Amniotic stem cell (primary cell): ENCODE results near the gene HSPA9.

Experiments used
- DNase-seq: peaks from one replicate; lab custom pipeline; 2025; lab: John Stamatoyannopoulos, UW

Gene HSPA9

DNA sequence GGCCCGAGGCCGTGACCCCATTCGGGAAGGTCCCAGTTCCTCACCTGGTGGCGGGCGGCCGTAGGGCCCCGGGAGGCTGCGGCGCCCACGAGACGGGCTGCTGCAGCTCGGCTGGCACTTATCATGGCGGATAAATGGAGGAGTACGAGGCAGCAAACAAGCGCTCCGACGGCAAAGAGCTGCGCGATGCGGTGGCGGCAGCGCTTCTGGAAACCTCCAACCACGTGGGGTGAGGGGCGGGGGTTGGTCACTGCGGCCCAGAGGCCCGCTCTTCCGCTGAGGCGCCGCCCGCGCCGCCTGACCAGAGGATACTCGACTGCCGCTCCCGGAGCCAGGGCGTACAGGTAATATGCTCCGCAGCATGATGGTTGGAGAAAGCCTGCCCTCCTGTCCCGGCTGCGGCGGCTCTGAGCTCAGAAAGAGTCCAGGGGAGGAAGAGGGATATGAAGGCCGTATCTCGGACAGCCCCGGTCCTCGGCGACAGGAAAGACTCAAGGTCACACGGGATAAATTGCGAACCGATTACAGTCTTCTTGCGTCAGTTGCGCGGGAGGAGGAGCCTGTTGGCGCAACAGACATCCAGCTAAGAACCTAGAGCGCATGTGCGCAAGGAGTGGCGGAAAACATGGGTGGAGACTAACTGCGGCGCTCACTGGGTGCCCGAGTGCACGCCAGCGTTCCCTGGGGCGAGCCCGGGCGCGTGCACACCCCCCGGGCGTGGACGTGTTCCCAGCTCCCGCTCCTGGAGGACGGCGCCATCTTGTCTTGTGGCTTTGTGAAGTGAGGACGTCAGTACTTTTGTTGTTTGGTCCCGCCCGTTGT, at the start of gene HSPA9:
HSPA9 (minus strand) TSS at position 208 of the 822 bp plus-strand sequence; CDS start at position 125, 83 bp downstream.
- peak; percentile 96 for DNase-seq

DNA sequence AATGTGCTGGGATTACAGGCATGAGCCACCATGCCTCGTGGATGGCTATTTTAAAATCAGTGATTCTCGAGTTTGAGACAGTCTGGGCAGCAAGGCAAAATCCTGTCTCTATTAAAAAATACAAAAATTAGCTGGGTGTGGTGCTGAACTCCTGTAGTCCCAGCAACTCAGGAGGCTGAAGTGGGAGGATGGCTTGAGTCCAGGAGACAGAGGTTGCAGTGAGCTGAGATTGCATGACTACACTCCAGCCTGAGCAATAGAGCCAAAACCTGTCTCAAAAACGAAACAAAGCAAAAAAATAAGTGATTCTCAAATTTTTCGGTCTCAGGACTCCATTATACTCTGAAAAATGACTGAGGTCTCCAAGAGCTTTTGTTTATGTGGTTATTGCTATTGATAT, 47.9 kb upstream of the HSPA9 start:
- no peak for DNase-seq

DNA sequence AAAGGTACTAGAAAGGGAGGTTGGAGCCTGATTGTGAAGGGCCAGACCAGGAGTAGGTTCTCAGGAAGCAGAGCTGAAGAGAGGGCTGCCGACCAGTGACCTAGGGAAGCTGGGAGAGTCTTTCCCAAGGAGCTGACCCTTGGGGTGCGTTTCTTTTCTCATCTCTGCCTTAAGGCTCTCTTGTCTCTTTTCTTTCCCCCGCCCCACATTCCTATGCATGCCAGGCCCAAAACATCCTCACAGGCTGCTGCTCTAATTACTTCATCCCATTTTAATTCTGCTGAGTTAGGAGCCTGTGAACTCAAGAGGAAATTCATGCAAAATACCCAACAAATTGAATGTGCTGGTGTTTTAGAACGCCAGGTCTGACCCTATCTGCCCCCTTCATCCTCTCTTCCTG, 46.9 kb upstream of the HSPA9 start:
- DNase-seq: no peak

DNA sequence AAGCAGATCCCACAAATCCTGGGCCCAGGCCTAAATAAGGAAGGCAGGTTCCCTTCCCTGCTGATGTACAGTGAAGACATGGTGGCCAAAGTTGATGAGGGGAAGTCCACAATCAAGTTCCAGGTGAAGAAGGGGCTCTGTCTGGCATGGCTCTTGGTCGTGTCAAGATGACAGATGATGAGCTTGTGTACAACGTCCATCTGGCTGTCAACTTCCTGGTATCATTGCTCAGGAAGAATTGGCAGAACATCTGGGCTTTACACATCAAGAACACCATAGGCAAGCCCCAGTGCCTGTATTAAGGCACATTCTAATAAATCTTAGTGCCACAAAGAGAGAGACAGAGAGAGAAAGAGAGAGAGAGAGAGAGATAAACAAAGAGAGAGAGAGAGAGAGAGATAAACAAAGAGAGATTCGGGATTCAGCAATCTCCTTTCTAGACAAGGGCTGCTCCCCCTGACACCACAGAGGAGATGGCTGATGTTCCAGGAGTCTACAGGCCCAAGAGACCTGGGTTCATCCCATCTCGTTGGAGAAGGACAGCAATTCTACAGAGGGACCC, 45.5 kb upstream of the HSPA9 start:
- no peak for DNase-seq

DNA sequence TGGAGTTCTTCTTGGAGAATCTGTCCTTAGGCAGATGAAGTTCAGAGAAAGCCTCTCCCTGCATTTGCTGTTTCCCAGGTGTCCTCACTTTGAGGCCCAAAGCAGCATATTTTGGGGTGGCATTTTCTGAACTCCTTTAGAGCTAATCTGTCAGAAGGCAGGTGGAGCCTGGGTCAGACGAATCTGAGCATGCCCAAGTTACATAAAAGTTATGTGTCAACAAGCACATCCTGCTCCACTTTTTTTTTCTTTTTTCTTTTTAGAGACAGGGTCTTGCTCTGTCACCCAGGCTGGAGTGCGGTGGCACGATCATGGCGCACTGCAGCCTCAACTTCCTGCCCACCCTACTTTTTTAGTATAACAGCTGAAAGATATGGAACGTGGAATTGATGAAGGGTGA, 41.3 kb upstream of the HSPA9 start:
- DNase-seq: no peak

DNA sequence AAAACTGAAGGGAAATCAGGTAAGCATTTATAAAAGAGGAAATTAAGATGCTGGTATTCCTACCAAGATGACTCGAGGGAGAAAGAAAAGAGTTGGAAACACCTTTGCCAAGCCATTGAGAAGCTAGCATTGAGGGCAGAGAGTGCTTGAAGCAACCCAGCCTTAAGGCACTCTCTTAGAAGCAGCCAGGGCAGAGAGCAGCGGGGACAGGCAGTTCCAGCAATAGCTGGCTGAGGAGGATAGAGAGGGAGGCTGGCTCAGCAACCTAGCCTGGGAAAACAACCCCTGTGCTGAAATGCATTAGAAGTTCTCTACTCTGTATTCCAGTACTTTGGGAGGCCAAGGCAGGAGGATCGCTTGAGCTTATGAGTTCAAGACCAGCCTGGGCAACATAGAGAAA, 40.3 kb upstream of the HSPA9 start:
- DNase-seq: no peak

DNA sequence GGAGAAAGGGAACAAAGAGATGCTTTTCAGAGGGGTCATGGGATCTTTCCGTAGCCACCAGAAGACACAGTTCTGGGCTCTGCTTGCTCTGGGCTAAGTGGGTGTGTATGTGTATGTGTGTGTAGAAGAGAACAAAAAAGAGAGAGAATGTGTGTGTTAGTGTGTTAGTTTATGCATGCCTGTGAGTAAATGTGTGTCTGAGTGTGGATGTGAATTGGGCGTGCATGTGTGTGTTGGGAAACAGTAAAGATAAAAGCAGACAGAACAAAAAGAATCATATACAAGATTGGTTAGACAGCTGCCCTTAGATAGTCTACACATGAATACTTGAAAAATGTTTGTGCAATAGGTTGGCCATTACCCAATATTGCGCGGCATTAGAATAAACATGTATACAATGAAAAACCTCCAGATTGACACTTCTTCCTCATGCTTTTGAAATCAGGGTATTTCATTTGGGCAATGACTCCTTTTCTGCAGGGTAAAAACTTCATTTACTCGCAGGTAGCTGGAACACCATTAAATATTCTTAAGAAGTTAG, 36.5 kb upstream of the HSPA9 start:
- DNase-seq: no peak

DNA sequence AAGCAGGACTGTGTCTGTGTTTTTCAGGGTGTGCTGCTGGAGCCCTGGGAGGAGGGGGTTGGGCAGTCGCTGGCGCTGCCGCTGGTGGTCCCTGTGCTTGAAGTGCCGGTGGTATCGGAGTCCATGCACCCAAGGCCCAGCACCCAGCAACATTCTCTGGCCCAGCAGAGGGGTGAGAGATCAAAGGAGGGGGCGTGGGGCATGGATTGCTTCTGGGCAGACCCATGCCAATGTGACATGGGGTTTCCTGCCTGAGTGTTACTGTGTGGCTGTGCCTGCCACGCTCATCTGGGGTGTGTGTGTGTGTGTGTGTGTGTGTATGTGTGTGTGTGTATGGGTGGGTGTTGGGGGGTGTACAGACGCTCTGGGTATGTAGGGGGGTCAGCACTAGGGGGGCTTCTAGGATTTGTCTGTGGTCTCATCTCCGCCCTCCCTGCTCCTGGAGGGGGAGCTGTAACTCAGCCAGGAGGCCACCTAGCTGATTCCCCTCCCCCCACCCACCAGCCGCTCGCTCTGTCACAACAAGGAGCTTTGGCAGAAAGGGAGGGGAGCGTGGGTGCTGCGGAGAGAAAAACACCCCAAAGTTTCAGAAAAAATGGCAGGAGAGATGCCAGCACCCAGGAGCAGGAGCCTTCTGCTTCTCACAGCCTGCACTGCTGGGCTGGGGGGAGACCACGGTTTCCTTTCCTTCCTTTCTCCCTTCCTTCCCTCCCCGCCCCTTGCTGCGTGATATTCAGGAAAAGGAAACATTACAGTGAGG, 35.9 kb upstream of the HSPA9 start:
- DNase-seq: no peak

DNA sequence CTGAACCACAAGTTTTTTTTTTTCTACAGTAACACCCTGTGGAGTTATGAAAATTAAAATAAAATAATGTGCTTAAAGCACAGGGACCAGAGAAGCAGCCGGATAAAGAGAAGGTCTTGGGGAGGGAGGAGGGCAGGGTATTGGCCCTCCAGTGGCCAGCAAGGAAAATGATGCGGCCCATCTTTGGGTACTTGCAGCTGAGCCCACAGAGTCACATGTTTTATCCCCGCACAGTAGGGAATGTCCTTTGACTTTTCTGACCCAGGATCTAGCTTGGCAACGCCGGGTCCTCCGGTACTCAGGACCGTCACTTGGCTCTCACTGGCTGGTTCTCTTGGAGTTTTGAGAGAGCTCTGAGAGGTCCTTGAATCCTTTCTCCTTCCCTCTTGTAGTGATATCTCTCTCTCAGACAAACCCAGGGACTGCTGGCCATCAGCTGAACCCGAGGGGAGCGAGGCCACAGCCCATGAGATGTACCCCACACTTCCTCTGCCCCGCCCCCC, 35.3 kb upstream of the HSPA9 start:
- DNase-seq: no peak

DNA sequence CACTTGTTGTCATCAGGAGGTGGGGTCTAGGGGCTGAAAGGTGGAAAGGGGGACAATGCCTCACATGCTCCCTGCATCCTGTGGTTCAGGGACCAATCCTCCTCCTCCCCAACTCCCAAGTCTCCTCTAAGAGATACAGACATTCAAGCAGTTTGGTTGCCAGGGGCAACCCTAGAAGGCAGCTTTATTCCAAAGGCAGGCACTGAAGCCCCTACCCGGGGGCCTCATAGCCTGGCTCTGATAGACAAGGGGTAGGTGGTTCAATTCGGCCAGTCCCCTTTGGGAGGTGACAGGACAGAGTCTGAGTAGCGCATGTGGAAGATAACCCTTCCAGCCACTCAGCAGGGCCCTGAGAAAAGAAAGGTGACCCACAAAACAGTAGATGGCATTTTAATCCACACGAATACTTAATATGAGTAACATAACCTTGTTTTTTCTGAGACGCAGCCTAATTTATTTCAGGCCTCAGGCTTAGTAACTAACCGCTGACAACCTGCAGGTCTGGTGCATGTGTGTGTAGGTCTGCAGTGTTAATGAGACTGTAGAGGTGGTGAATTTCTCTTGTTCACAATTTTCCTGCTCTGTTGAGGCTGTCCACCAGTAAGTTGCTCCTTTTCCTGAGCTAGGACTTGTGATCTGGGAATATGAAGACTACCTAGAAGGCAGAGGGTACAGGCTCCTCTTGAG, 31.3 kb upstream of the HSPA9 start:
- no peak for DNase-seq

DNA sequence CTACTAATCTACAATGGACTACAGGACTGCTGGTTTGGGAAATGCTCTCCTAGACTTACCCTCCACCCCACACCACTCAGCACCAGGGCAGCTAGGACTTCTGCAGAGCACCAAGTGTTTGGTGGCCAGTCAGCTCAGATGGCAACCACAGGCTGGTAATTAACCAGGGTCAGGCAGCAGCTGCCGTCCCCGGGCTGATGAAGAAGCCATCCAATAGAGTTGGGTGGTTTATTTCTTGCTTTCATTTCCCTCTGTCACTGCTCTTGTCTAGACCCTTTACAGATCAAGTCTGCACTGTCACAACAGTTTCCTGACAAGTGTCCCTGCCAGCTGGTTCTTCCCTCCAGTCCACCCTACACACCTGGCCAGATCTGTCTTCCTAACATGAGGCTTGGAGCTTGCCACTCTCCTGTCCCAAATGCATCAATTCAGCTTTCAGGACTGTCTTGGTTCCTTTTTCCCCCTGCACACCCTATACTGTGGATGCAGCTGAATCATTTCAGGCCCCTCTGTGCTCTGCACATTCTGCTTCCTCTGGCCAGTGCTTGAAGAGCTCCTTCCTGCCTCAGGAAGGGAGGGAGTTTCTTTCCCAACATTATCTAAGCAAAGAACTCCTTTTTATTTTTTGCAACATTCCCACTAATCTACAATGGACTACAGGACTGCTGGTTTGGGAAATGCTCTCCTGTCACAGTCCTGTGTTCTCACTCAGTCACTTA, 30.2 kb upstream of the HSPA9 start:
- no peak for DNase-seq

DNA sequence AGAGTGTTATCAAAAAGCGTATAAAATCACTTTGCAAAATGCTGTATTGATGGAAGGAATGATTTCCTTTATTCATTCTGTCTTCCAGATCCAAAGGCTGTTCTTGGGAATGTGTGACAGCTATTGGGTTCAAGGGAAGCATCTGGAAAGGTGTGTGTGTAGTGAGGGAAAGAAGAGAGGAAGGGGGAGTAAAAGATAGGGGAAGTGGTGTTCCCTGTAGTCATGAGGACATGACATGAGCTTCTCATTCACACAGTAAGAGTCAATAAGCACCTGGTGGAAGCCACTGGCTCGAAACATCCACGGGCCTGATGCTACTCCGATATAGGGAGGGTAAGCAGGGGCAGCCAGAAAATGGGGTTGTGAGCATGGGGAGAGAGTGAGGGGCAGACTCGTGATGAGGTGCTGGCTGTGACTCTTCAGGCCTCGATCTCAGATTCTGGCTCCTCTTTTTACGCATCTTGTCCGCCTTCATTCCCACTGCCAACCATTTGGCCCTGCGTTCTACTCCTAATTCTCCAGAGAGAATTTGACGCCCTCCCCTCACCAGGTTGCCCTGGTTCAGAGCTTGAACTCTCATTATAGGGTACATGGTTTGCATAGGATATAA, 29.1 kb upstream of the HSPA9 start:
- DNase-seq: no peak

DNA sequence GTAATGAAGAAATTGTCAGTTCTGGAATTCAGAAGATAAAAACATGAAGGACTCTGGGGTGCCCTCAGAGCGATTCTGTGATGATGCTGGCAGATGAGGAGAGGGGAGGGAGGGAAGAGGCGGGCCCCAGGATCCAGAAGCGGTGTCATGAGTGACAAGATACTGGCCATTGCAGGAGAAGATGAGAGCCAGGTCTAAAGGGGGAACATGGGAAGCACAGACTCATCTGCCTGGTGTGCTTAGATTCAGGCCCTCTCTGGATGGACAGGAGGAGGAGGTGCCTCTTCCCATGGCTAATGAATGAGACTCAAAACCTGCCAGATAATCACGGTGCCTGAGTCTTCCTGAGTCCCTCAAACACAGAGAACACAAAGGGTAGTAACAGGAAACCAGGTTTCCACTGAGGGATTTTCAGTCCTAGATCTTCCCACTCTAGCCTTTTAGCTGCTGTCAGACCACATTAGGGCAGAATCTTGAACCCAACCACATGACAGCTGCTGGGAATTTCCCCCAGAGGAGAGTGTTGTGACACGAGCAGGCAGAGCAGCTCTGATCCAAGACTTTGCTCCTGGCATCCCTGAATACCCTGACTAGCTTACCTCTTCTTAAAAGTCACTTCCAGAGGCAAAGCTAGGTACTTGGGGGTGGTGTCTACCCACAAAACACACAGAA, 28.2 kb upstream of the HSPA9 start:
- DNase-seq: no peak

DNA sequence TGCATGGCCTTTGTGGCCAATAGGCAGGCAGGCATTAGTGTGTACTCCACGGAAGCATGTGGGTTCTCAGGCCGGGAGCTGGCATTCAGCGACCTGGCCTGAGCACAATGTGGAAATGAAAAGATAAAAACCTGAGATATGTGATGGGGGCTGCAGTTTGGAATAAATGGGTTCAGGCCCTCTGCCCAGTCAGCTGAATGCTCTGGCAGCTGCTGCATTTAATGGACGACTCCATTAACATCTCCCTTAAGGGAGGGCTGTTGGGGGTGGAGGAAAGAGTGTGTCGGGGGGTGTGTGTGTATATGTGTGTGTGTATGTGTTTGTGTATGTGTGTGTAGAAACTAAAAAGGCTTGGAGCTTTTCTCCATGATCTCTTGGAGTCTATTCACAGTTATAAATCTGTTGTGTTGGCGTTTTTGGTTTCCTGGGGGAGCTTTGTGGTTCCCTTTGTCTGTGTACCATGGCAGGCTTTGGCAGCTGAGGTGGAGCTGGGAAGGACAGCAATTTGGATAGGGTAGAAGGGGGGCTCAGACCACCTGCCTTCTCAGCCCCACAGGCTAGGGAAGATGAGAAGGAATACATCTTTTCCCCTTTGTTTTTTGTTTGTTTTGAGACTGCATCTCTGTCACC, 27.3 kb upstream of the HSPA9 start:
- no peak for DNase-seq

DNA sequence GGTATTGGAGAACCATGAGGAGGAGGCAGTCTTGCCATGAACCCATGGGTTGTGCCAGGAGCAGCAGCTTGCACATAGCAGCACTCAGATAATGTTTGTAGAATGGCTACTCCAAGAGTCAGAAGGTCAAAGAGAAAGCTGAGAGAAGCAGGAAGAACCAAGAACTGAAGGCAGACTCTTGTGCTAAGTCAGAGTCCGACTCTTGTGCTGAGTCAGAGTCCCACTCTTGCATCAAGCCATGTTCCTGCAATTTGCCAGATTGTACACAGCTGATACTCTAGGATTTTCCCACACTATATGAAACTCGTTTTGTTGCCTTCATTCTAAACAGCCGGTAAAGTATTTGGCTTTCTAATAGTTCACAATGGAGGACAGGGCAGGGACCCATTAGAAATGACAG, 26.2 kb upstream of the HSPA9 start:
- peak; percentile 29 for DNase-seq

DNA sequence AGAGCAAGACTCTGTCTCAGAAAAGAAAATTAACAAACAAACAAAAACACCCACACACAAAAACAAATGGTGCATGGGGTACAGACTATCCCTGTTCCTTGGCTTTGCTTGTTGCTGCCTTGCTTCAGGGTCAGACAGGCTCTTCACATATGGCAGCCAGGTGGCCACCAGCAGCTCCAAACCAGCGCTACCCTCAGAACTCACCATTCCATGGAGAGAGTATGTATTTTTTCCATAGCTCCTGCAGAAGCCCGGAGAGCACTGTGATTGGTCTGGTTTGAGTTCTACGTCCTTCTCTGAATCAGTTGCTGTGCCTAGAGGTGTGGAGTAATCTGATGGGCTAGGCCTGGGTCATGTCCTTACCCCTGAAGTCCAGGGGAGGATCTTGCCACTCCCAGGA, 25.2 kb upstream of the HSPA9 start:
- DNase-seq: no peak

DNA sequence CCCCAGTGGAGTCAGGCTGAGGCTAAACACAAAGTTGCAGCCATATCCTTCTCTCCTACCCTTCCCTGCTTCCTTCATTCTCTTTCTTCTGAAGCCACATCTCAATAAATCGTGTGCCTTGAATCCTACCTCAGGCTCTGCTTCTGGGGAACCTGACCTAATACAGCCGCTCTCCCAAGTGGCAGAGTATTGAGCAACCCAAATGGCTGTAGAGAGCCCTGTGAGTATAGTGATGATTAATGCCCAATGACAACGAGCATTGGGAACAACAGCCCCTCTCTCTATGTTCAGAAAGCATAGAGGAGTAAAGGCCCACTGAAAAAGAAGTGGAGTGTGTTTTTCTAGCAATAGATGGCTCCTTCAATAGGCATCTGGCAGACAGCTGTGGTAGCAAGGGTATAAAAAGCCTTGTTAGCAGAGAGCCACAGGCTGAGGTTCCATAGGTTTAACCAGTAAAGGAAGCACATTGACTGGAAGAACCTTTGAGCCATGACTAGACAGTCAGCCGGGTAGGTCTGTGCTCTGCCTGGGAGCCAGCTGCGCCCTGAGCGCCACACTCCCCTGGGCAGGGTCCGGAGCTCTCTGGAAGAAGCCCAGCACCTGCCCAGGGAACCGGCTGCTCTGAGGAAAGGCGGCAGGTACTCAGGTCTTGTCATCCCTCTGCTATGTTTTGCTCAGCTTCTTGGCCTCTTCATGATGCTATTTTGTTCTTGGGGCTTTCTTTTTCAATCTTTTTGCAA, 22.6 kb upstream of the HSPA9 start:
- no peak for DNase-seq

DNA sequence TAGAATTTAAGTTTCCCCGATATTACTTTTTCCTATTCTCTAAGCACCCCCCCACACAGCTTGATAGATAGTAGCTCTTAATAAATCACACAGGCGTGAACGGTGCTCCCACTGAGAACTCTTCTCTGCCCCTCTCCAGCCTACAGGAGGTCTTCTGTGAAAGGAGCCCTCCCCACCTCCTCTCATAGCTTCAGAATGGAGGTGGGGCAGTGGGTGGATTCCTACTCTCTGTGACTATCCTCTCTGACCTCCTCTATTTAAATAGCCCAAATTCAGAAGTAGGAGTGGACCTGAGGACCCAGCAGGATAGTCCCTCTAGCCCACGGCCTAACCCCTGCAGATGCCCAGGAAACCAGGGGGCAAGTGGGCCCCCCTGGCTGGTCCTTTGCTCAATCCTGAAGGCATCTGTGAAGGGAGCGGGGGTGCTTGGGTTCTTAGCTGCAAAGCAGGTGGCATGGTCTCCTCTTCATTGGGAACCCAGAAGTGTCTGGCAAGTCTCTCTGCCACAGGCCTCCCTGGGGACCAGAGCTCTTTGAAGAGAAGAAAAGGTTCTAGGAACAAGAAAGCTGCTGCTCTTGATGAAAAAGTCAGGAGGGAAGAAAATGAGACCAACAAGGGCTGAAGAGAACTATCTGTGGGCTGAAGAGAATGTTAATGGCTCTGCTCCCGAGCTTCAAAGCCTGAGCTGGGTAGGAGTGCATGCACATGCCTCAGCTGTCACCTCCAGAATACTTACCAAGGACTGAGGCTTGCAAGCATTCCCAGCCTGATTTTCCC, 21.1 kb upstream of the HSPA9 start:
- no peak for DNase-seq
